ENCODE data around the gene DQX1. TPM values are rescaled to one million over a fixed set of nuclear protein-coding genes. Genes with fewer than 3 reads are reported as not detected.

DQX1 gene
- total RNA-seq, 1 experiment from 2014 or later: 1.3 TPM

- Mint-ChIP-seq H3K27ac (0 out of 2 replicates have a peak overlapping the region, but pooled peaks have one; percentile 53), H3K9me3 (no peaks in the 10 kb centered on the region), H3K4me1 (peaks cover 24% of the 10 kb centered on the region), H3K36me3 (peaks cover 2% of the 10 kb centered on the region; the same call in 1 of the 2 replicates), H3K27me3 (ENCODE audit: low read depth) (peaks cover 67% of the 10 kb centered on the region), H3K4me3 (peak overlapping the region; percentile 84)
- ChIA-PET CTCF (interaction anchor here (1.2 kb wide), 1 partner anchor 17 kb away, joined by 3 read pairs; no protein-coding TSS in a partner anchor), POLR2A (interaction anchor here (0.7 to 1.1 kb wide), 3 partner anchors 33 to 553 kb away, joined by 3 to 5 read pairs (median 3); no protein-coding TSS in a partner anchor)
- DNase-seq (ENCODE audit: low spot score) (peak; percentile 55), ATAC-seq (peak; percentile 40)
- TF ChIP-seq KAT7 (CRISPR knock-in tag; IDR thresholded peaks at IDR 0.05; ENCODE audit: borderline replicate concordance) (0 out of 2 replicates have a peak, but pooled peaks have one; percentile 53), MYBL2 (CRISPR knock-in tag; IDR thresholded peaks at IDR 0.05) (0 out of 2 replicates have a peak, but pooled peaks have one; percentile 14), RORB (CRISPR knock-in tag; IDR thresholded peaks at IDR 0.05) (no peak), CDX4 (CRISPR knock-in tag; IDR thresholded peaks at IDR 0.05; ENCODE audit: borderline replicate concordance) (no peak), FOXP1 (CRISPR knock-in tag; IDR thresholded peaks at IDR 0.05; ENCODE audit: borderline replicate concordance) (peak; percentile 33; the same call in 1 of the 2 replicates), ARID4B (CRISPR knock-in tag; IDR thresholded peaks at IDR 0.05; ENCODE audit: borderline replicate concordance) (peak; percentile 64; the same call in 1 of the 2 replicates), ZNF263 (CRISPR knock-in tag; IDR thresholded peaks at IDR 0.05; ENCODE audit: low read depth) (no peak), NFATC4 (CRISPR knock-in tag; IDR thresholded peaks at IDR 0.05) (0 out of 2 replicates have a peak, but pooled peaks have one; percentile 33), HMGXB4 (CRISPR knock-in tag; IDR thresholded peaks at IDR 0.05) (peak; percentile 37; the same call in 1 of the 2 replicates), ZNF281 (CRISPR knock-in tag; IDR thresholded peaks at IDR 0.05) (peak; percentile 58; the same call in 1 of the 2 replicates), CREB1 (CRISPR knock-in tag; IDR thresholded peaks at IDR 0.05) (no peak), MAX (CRISPR knock-in tag; IDR thresholded peaks at IDR 0.05) (peak; percentile 77), PRDM15 (CRISPR knock-in tag; IDR thresholded peaks at IDR 0.05) (0 out of 2 replicates have a peak, but pooled peaks have one; percentile 30)
These were observed 28.9 kb upstream of the DQX1 start for GRCh38 chr2:74554820-74555531.

Data from WTC11 (cell line).